Measurements from ENCODE around the gene MTCL3.

MTCL3 gene

GRCh38 chr6:127468936-127469335, 50.2 kb downstream of the MTCL3 start:
- Histone ChIP-seq H3K4me1 (no peaks in the 10 kb centered on the region), H3K4me3 (no peak overlapping the region), H3K27me3 (replicated peaks in 1 of 7) (no peaks in the 10 kb centered on the region), H3K27ac (no peak overlapping the region), H3K9me3 (no peaks in the 10 kb centered on the region), H3K36me3 (no peaks in the 10 kb centered on the region)
- intact Hi-C loops (cut with DNase I; ENCODE audit: low total_unique reads): loop anchor here (10.0 kb wide), 1 partner anchor 76 kb away; no protein-coding TSS in a partner anchor
- TF ChIP-seq POLR2A (IDR thresholded peaks at IDR 0.05) (no peak), POLR2AphosphoS5 (IDR thresholded peaks at IDR 0.05) (no peak), CTCF (IDR thresholded peaks at IDR 0.05 in 8 of 11, conservative IDR thresholded peaks at IDR 0.05 in 3 of 11) (no peak)
- no peak for DNase-seq
- WGBS, 5 donors: 74 to 91% (median 79%) methylated on average over 2 of the region's 2 CpGs

- Histone ChIP-seq H3K36me3 (no peaks in the 10 kb centered on the region), H3K27me3 (replicated peaks in 1 of 7) (no peaks in the 10 kb centered on the region), H3K4me1 (no peaks in the 10 kb centered on the region), H3K27ac (no peak overlapping the region), H3K4me3 (no peak overlapping the region), H3K9me3 (no peaks in the 10 kb centered on the region)
- TF ChIP-seq CTCF (IDR thresholded peaks at IDR 0.05 in 8 of 11, conservative IDR thresholded peaks at IDR 0.05 in 3 of 11) (no peak), POLR2A (IDR thresholded peaks at IDR 0.05) (no peak), POLR2AphosphoS5 (IDR thresholded peaks at IDR 0.05) (no peak)
- DNase-seq: no peak
- intact Hi-C loops (cut with DNase I; ENCODE audit: low total_unique reads): loop anchor here (10.0 kb wide), 1 partner anchor 78 kb away; no protein-coding TSS in a partner anchor
- WGBS, 5 donors: 82 to 88% (median 86%) methylated on average over 5 of the region's 5 CpGs
Observed at GRCh38 chr6:127466416-127466815, 52.7 kb downstream of the MTCL3 start.

GRCh38 chr6:127464881-127465459, 54.2 kb downstream of the MTCL3 start:
- H3K36me3 ChIP-seq: no peaks in the 10 kb centered on the region
- TF ChIP-seq POLR2AphosphoS5 (IDR thresholded peaks at IDR 0.05) (no peak), POLR2A (IDR thresholded peaks at IDR 0.05) (no peak), CTCF (IDR thresholded peaks at IDR 0.05 in 8 of 11, conservative IDR thresholded peaks at IDR 0.05 in 3 of 11) (peak in 10 of 11 experiments; percentile 46 to 78 (median 66))
- no peaks in the 10 kb centered on the region for H3K9me3 ChIP-seq
- 44 to 49% (median 45%) methylated on average over 3 of the region's 3 CpGs for WGBS, 5 donors
- H3K27me3 ChIP-seq (replicated peaks in 1 of 7): no peaks in the 10 kb centered on the region
- no peaks in the 10 kb centered on the region for H3K4me1 ChIP-seq
- intact Hi-C loops (cut with DNase I; ENCODE audit: low total_unique reads): loop anchor here (10.0 kb wide), 1 partner anchor 80 kb away; no protein-coding TSS in a partner anchor
- H3K27ac ChIP-seq: no peak overlapping the region
- DNase-seq: no peak
- no peak overlapping the region for H3K4me3 ChIP-seq

GRCh38 chr6:127464161-127464880, 54.8 kb downstream of the MTCL3 start:
- no peaks in the 10 kb centered on the region for H3K27me3 ChIP-seq (replicated peaks in 1 of 7)
- H3K4me1 ChIP-seq: no peaks in the 10 kb centered on the region
- no peak overlapping the region for H3K27ac ChIP-seq
- no peaks in the 10 kb centered on the region for H3K36me3 ChIP-seq
- intact Hi-C loops (cut with DNase I; ENCODE audit: low total_unique reads): loop anchor here (10.0 kb wide), 1 partner anchor 80 kb away; no protein-coding TSS in a partner anchor
- H3K4me3 ChIP-seq: no peak overlapping the region
- no peaks in the 10 kb centered on the region for H3K9me3 ChIP-seq
- 53 to 81% (median 63%) methylated on average over 6 of the region's 6 CpGs for WGBS, 5 donors
- TF ChIP-seq CTCF (IDR thresholded peaks at IDR 0.05 in 8 of 11, conservative IDR thresholded peaks at IDR 0.05 in 3 of 11): no peak
- TF ChIP-seq POLR2A (IDR thresholded peaks at IDR 0.05): no peak
- no peak for TF ChIP-seq POLR2AphosphoS5 (IDR thresholded peaks at IDR 0.05)
- DNase-seq: no peak

Data from spleen (tissue), 11 donors.